Panc1 (cell line): Measurements from ENCODE around the gene SMG6. TPM values are rescaled to one million over a fixed set of nuclear protein-coding genes. Genes with fewer than 3 reads are reported as not detected.

Experiments used
- ATAC-seq: fragments of 200-7000 bp; cut with Tn5 transposase; 2 replicates; pipeline ENCODE4 v1.9.1; 2020; ENCODE audit warnings: mild to moderate bottlenecking, moderate library complexity
- BruUV-seq: library from RNA; stranded (reverse); fragments of 400-500 nt; replicated peaks from 2 replicates; lab custom pipeline; 2021; lab: Mats Ljungman, UMichigan
- CTCF ChIA-PET: fragments of 300-600 bp; sonication (Branson Sonifier 250); formaldehyde crosslinking; loops from one replicate; lab custom pipeline; 2022; ENCODE audit warnings: antibody characterized with exemption; lab: Charles Lee
- POLR2A ChIA-PET: fragments of 300-600 bp; sonication (Branson Sonifier 250); formaldehyde crosslinking; loops from one replicate; lab custom pipeline; 2022; ENCODE audit warnings: antibody characterized with exemption; lab: Charles Lee
- DNase-seq: peaks from one replicate; pipeline ENCODE4 v3.0.0-alpha.2; 2010; ENCODE audit warnings: low read depth, low spot score
- H3K27ac ChIP-seq: 2 replicates; pipeline ENCODE4 v1.5.1; 2011; ENCODE audit warnings: mild to moderate bottlenecking, low read length, inconsistent platforms
- H3K27me3 ChIP-seq: fragments of 200-500 bp; sonication (Bioruptor generic); 2 replicates; pipeline ENCODE4 v1.6.0; 2014; ENCODE audit warnings: low read length, inconsistent platforms; ENCODE audit not compliant: control insufficient read depth, insufficient read depth
- H3K36me3 ChIP-seq: fragments of 200-500 bp; sonication (Bioruptor generic); 2 replicates; pipeline ENCODE4 v1.5.1; 2014; ENCODE audit warnings: inconsistent platforms, mild to moderate bottlenecking, low read length, moderate library complexity; ENCODE audit not compliant: control insufficient read depth, insufficient read depth
- H3K4me1 ChIP-seq: 2 replicates; pipeline ENCODE4 v1.5.1; 2011; ENCODE audit warnings: inconsistent platforms, mild to moderate bottlenecking, low read length, moderate library complexity; ENCODE audit not compliant: control insufficient read depth, insufficient read depth
- H3K4me3 ChIP-seq, 2 experiments: 2 replicates each; pipeline ENCODE4 v1.5.1; 2011 to 2012; ENCODE audit warnings: low read depth in 2 of 2, low read length in 2 of 2, mild to moderate bottlenecking in 2 of 2, inconsistent platforms in 1 of 2, moderate library complexity in 1 of 2
- H3K9me3 ChIP-seq: fragments of 200-500 bp; sonication (Bioruptor generic); 2 replicates; pipeline ENCODE4 v1.5.1; 2014; ENCODE audit warnings: low read depth, mild to moderate bottlenecking, inconsistent platforms, low read length, moderate library complexity; ENCODE audit not compliant: control insufficient read depth, insufficient read depth
- POLR2AphosphoS5 ChIP-seq: IDR thresholded peaks from 2 replicates; pipeline ENCODE4 v1.6.1; 2012; ENCODE audit warnings: mild to moderate bottlenecking, low read depth, low read length, moderate library complexity
- SIN3A ChIP-seq: IDR thresholded peaks from 2 replicates; pipeline ENCODE4 v1.6.1; 2012; ENCODE audit warnings: low read depth, mild to moderate bottlenecking, low read length, moderate library complexity, borderline replicate concordance; ENCODE audit not compliant: insufficient read depth
- TCF7L2 ChIP-seq: IDR thresholded peaks from 2 replicates; pipeline ENCODE4 v1.6.1; 2011; ENCODE audit warnings: mild to moderate bottlenecking, low read depth, low read length, inconsistent platforms
- in situ Hi-C: cut with HindIII; loops from 2 replicates; pipeline ENCODE4 v1.10.0; 2016; ENCODE audit warnings: low sequenced_read_pairs, low pct_unique_long_range_greater_than_20kb
- intact Hi-C: fragments of 100-400 bp; cut with micrococcal nuclease; formaldehyde crosslinking; loops from one replicate; pipeline ENCODE4 v1.10.0; 2022; ENCODE audit not compliant: unreplicated experiment
- total RNA-seq: library from RNA; stranded (reverse); gene quantifications from one replicate; pipeline ENCODE4 v1.2.1, GENCODE V29; 2021; ENCODE audit not compliant: unreplicated experiment
- TF ChIP-seq, protein P1 (sequence below), 2 experiments: IDR thresholded peaks; 2 replicates each; pipeline ENCODE4 v1.6.1; 2011 to 2012; ENCODE audit warnings: low read depth in 2 of 2, control low read depth in 1 of 2, low read length in 1 of 2, mild to moderate bottlenecking in 1 of 2, moderate library complexity in 1 of 2; ENCODE audit not compliant: insufficient read depth in 1 of 2
- TF ChIP-seq, protein P2 (sequence below): fragments of 450-650 bp; IDR thresholded peaks from 2 replicates; pipeline ENCODE4 v1.5.1; 2017; ENCODE audit warnings: mild to moderate bottlenecking

Gene SMG6
- total RNA-seq, 1 experiment from 2014 or later = 17.8 TPM

DNA sequence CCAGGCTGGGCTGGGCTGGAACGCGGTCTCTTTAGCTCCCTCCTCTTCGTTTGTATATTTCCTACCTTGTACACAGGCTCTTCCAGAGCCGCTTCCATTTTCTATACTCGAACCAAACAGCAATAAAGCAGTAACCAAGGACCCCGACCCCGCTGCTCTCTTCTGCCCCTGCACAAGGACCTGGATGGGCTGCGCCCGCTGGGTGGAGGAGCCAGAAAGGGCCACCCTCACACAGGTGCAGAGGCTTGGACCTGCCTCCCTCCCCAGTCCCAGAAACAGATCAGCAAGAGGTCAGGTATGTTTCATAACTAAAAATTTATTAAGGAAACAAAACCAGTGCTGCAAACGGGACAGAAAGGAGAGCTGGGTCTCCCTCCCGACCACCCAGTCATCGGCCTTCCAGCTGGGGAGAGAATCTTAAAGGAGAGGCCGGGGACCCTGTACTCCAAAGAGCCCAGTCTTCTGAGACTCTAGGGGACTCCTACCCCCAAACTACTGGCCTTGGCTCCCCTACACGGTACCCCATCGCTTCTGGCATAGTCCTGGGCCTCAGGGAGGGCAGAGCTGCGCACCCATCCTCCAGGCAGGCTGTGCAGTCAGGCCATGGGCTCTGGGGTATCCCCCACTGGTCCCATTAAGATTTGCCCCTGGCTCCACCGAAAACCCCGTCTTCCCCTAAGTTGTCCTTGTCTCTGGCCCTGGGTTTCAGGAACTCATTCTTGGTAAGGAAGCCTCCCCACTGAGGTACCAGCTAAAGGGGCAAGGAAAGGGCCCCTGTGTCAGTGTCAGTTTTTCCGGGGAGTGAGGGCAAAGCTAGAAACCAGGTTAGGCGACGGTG is 243.8 kb downstream of the SMG6 start:
- Histone ChIP-seq H3K27me3 (no peaks in the 10 kb centered on the region), H3K9me3 (no peaks in the 10 kb centered on the region), H3K4me1 (no peaks in the 10 kb centered on the region), H3K4me3 (no peak overlapping the region), H3K36me3 (no peaks in the 10 kb centered on the region), H3K27ac (no peak overlapping the region)
- in situ Hi-C loops = no loop called here
- ATAC-seq (no peak), DNase-seq (no peak)
- TSS peak; percentile 69 for BruUV-seq
- intact Hi-C loops = no loop called here
- CTCF ChIA-PET = interaction anchor here (0.6 kb wide), 1 partner anchor 189 kb away, joined by 3 read pairs; no protein-coding TSS in a partner anchor
- TF ChIP-seq POLR2AphosphoS5 = no peak
- TF ChIP-seq, protein P1, sequence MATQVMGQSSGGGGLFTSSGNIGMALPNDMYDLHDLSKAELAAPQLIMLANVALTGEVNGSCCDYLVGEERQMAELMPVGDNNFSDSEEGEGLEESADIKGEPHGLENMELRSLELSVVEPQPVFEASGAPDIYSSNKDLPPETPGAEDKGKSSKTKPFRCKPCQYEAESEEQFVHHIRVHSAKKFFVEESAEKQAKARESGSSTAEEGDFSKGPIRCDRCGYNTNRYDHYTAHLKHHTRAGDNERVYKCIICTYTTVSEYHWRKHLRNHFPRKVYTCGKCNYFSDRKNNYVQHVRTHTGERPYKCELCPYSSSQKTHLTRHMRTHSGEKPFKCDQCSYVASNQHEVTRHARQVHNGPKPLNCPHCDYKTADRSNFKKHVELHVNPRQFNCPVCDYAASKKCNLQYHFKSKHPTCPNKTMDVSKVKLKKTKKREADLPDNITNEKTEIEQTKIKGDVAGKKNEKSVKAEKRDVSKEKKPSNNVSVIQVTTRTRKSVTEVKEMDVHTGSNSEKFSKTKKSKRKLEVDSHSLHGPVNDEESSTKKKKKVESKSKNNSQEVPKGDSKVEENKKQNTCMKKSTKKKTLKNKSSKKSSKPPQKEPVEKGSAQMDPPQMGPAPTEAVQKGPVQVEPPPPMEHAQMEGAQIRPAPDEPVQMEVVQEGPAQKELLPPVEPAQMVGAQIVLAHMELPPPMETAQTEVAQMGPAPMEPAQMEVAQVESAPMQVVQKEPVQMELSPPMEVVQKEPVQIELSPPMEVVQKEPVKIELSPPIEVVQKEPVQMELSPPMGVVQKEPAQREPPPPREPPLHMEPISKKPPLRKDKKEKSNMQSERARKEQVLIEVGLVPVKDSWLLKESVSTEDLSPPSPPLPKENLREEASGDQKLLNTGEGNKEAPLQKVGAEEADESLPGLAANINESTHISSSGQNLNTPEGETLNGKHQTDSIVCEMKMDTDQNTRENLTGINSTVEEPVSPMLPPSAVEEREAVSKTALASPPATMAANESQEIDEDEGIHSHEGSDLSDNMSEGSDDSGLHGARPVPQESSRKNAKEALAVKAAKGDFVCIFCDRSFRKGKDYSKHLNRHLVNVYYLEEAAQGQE (IDR thresholded peaks at IDR 0.05; ENCODE audit: insufficient read depth in 1 of 2, low read depth in 2 of 2, low read length in 1 of 2) = no peak
- TF ChIP-seq, protein P2, sequence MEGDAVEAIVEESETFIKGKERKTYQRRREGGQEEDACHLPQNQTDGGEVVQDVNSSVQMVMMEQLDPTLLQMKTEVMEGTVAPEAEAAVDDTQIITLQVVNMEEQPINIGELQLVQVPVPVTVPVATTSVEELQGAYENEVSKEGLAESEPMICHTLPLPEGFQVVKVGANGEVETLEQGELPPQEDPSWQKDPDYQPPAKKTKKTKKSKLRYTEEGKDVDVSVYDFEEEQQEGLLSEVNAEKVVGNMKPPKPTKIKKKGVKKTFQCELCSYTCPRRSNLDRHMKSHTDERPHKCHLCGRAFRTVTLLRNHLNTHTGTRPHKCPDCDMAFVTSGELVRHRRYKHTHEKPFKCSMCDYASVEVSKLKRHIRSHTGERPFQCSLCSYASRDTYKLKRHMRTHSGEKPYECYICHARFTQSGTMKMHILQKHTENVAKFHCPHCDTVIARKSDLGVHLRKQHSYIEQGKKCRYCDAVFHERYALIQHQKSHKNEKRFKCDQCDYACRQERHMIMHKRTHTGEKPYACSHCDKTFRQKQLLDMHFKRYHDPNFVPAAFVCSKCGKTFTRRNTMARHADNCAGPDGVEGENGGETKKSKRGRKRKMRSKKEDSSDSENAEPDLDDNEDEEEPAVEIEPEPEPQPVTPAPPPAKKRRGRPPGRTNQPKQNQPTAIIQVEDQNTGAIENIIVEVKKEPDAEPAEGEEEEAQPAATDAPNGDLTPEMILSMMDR = no peak
- no peak for TF ChIP-seq SIN3A
- no peak for TF ChIP-seq TCF7L2
- POLR2A ChIA-PET = interaction anchor here (0.6 kb wide), 1 partner anchor 11 kb away, joined by 3 read pairs; no protein-coding TSS in a partner anchor

DNA sequence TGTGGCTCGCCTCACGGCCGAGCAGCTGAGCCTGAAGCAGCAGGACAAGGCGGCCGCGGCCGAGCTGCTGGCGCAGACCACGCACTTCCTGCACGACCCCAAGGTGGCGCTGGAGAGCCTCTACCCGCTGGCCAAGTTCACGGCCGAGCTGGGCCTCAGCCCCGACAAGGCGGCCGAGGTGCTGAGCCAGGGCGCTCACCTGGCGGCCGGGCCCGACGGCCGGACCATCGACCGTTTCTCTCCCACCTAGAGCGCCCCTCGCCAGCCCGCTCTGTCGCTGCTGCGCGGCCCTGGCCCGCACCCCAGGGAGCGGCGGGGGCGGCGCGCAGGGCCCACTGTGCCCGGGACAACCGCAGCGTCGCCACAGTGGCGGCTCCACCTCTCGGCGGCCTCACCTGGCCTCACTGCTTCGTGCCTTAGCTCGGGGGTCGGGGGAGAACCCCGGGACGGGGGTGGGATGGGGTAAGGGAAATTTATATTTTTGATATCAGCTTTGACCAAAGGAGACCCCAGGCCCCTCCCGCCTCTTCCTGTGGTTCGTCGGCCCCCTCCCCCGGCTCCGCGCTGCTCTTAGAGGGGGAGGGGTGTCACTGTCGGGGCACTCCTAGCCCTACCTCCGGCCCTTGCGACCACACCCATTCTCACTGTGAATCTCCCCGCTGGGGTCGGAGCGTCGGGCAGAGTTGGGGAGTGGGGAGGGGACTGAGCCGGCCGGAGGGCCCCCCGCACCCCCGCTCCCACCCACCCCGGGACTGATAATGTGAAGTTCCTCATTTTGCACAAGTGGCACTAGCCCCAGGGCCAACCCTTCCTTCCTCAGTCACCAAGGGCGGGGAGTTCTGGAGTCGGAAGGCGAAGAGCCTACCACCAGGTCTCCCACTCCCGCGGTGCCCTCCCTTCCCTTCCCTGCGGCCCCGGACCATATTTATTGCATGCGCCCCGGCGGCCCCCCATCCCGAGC is 244.7 kb downstream of the SMG6 start:
- CTCF ChIA-PET = interaction anchor here (0.6 to 0.8 kb wide), 3 partner anchors 173 to 210 kb away, joined by 3 read pairs; no protein-coding TSS in a partner anchor
- DNase-seq (no peak), ATAC-seq (no peak)
- Histone ChIP-seq H3K27ac (no peak overlapping the region), H3K36me3 (no peaks in the 10 kb centered on the region), H3K4me1 (no peaks in the 10 kb centered on the region), H3K4me3 (no peak overlapping the region), H3K9me3 (no peaks in the 10 kb centered on the region), H3K27me3 (no peaks in the 10 kb centered on the region)
- BruUV-seq = no TSS peak
- TF ChIP-seq, protein P2 = peak; percentile 70; the same call in 1 of the 2 replicates
- no peak for TF ChIP-seq TCF7L2
- intact Hi-C loops (no loop called here), in situ Hi-C loops (no loop called here)
- POLR2A ChIA-PET = no interaction called here
